HG02884 (cell line): ENCODE results near the gene TNRC18.
"Not testable (repeated sequence)": the region's sequence is repeated elsewhere in the genome, so short reads cannot be mapped to it uniquely, and the experiment has no call there.

ENCODE experiments used
- ATAC-seq: cut with Tn5 transposase; IDR thresholded peaks from one replicate; pipeline ENCODE4 v1.9.1; 2021; ENCODE audit warnings: mild to moderate bottlenecking, moderate library complexity; ENCODE audit not compliant: unreplicated experiment

TNRC18 gene

GRCh38 chr7:5279734-5280133 is 143.9 kb downstream of the TNRC18 start:
- ATAC-seq, result no peak

- ATAC-seq, result no peak
Measured at GRCh38 chr7:5278766-5279165, 144.9 kb downstream of the TNRC18 start.

- no peak for ATAC-seq
Measured at GRCh38 chr7:5276611-5277010, 147.0 kb downstream of the TNRC18 start.

GRCh38 chr7:5276123-5276522 is 147.5 kb downstream of the TNRC18 start:
- not testable (repeated sequence) for ATAC-seq

- ATAC-seq, result not testable (repeated sequence)
Measured at GRCh38 chr7:5275510-5275909, 148.1 kb downstream of the TNRC18 start.

- ATAC-seq, result not testable (repeated sequence)
Measured at GRCh38 chr7:5274985-5275431, 148.6 kb downstream of the TNRC18 start.

- no peak for ATAC-seq
Measured at GRCh38 chr7:5274441-5274840, 149.2 kb downstream of the TNRC18 start.

- ATAC-seq, result not testable (repeated sequence)
Measured at GRCh38 chr7:5273831-5274405, 149.7 kb downstream of the TNRC18 start.

GRCh38 chr7:5270788-5271187 is 152.8 kb downstream of the TNRC18 start:
- no peak for ATAC-seq

GRCh38 chr7:5269992-5270657 is 153.5 kb downstream of the TNRC18 start:
- ATAC-seq, result not testable (repeated sequence)

GRCh38 chr7:5267829-5268228 is 155.8 kb downstream of the TNRC18 start:
- ATAC-seq, result not testable (repeated sequence)

- no peak for ATAC-seq
Measured at GRCh38 chr7:5266191-5267028, 157.2 kb downstream of the TNRC18 start.

- ATAC-seq, result no peak
Measured at GRCh38 chr7:5265320-5266190, 158.1 kb downstream of the TNRC18 start.

- not testable (repeated sequence) for ATAC-seq
Measured at GRCh38 chr7:5263066-5263465, 160.6 kb downstream of the TNRC18 start.

GRCh38 chr7:5260530-5261068 is 163.0 kb downstream of the TNRC18 start:
- ATAC-seq, result not testable (repeated sequence)
